GM12878 (cell line): ENCODE data around the gene MS4A6E. TPM values are rescaled to one million over a fixed set of nuclear protein-coding genes. Genes with fewer than 3 reads are reported as not detected.

ENCODE experiments used
- EP300 ChIP-seq, 2 experiments: fragments of 150-350 bp in 1 of 2; IDR thresholded peaks; 2 replicates each; pipeline ENCODE4 v1.6.1; 2011 to 2012; ENCODE audit warnings: low read depth in 2 of 2, low read length in 2 of 2, borderline replicate concordance in 1 of 2, improper control_type of control experiment in 1 of 2, inconsistent platforms in 1 of 2; ENCODE audit not compliant: control insufficient read depth in 1 of 2
- EZH2 ChIP-seq: IDR thresholded peaks from 2 replicates; pipeline ENCODE4 v1.6.1; 2012; ENCODE audit warnings: low read depth, mild to moderate bottlenecking, control low read depth, inconsistent platforms, low read length, borderline replicate concordance; ENCODE audit not compliant: control insufficient read depth
- HCFC1 ChIP-seq: fragments of 150-350 bp; IDR thresholded peaks from 2 replicates; pipeline ENCODE4 v1.6.1; 2014; ENCODE audit warnings: low read length
- IKZF1 ChIP-seq: fragments of 450-650 bp; conservative IDR thresholded peaks from 2 replicates; pipeline ENCODE4 v1.6.1; 2017; ENCODE audit warnings: antibody characterized with exemption, mild to moderate bottlenecking
- IRF4 ChIP-seq: IDR thresholded peaks from 2 replicates; pipeline ENCODE4 v1.6.1; 2011; ENCODE audit warnings: low read depth, low read length
- MAX ChIP-seq: IDR thresholded peaks from 2 replicates; pipeline ENCODE4 v1.6.1; 2012; ENCODE audit warnings: low read depth, low read length, improper control_type of control experiment
- MTA2 ChIP-seq: fragments of 450-650 bp; IDR thresholded peaks from 2 replicates; pipeline ENCODE4 v1.6.1; 2016; ENCODE audit warnings: low read depth, mild to moderate bottlenecking, moderate library complexity
- NFXL1 ChIP-seq: fragments of 450-650 bp; IDR thresholded peaks from 2 replicates; pipeline ENCODE4 v1.6.1; 2017; ENCODE audit warnings: antibody characterized with exemption, mild to moderate bottlenecking, borderline replicate concordance
- NRF1 ChIP-seq: conservative IDR thresholded peaks from 2 replicates; pipeline ENCODE4 v1.6.1; 2011; ENCODE audit warnings: mild to moderate bottlenecking, low read depth, low read length, improper control_type of control experiment
- PAX5 ChIP-seq: IDR thresholded peaks from 2 replicates; pipeline ENCODE4 v1.6.1; 2011; ENCODE audit warnings: low read depth, low read length, borderline replicate concordance
- POLR2AphosphoS2 ChIP-seq: IDR thresholded peaks from 2 replicates; pipeline ENCODE4 v1.6.1; 2011; ENCODE audit warnings: low read depth, mild to moderate bottlenecking, low read length, improper control_type of control experiment, moderate library complexity
- POLR2AphosphoS5 ChIP-seq: IDR thresholded peaks from 2 replicates; pipeline ENCODE4 v1.6.1; 2011; ENCODE audit warnings: mild to moderate bottlenecking, low read length, inconsistent platforms
- POU2F2 ChIP-seq: IDR thresholded peaks from 3 replicates; pipeline ENCODE4 v1.6.1; 2011; ENCODE audit warnings: low read depth, mild to moderate bottlenecking, low read length, borderline replicate concordance
- RCOR1 ChIP-seq: conservative IDR thresholded peaks from 2 replicates; pipeline ENCODE4 v1.6.1; 2012; ENCODE audit warnings: low read depth, low read length, improper control_type of control experiment
- RELA ChIP-seq: fragments of 450-650 bp; IDR thresholded peaks from 2 replicates; pipeline ENCODE4 v1.8.0; 2014; ENCODE audit warnings: borderline replicate concordance; ENCODE audit not compliant: partially characterized antibody
- RELB ChIP-seq: fragments of 450-650 bp; IDR thresholded peaks from 2 replicates; pipeline ENCODE4 v1.6.1; 2017; ENCODE audit warnings: low read depth, mild to moderate bottlenecking, moderate library complexity
- RFX5 ChIP-seq: IDR thresholded peaks from 2 replicates; pipeline ENCODE4 v1.6.1; 2011; ENCODE audit warnings: low read depth, low read length, improper control_type of control experiment
- SIX5 ChIP-seq: IDR thresholded peaks from 2 replicates; pipeline ENCODE4 v1.6.1; 2011; ENCODE audit warnings: mild to moderate bottlenecking, low read depth, low read length, moderate library complexity; ENCODE audit not compliant: severe bottlenecking
- STAT3 ChIP-seq: IDR thresholded peaks from 2 replicates; pipeline ENCODE4 v1.6.1; 2011; ENCODE audit warnings: low read depth, low read length, improper control_type of control experiment
- TARDBP ChIP-seq: IDR thresholded peaks from 2 replicates; pipeline ENCODE4 v1.6.1; 2016; ENCODE audit warnings: borderline replicate concordance
- WRNIP1 ChIP-seq: IDR thresholded peaks from 2 replicates; pipeline ENCODE4 v1.6.1; 2011; ENCODE audit warnings: low read depth, low read length, improper control_type of control experiment, borderline replicate concordance
- ZBTB4 ChIP-seq: fragments of 450-650 bp; formaldehyde crosslinking; IDR thresholded peaks from 2 replicates; pipeline ENCODE4 v1.4.0; 2022; ENCODE audit warnings: mild to moderate bottlenecking, moderate library complexity
- ZNF622 ChIP-seq: fragments of 450-650 bp; IDR thresholded peaks from 2 replicates; pipeline ENCODE4 v1.6.1; 2017; ENCODE audit warnings: mild to moderate bottlenecking, inconsistent platforms
- polyA plus RNA-seq, 11 experiments: library from polyadenylated mRNA; depleted of rRNA in 4 of 11; unstranded in 6 of 11; stranded (reverse) in 5 of 11; fragments of >200 nt; fragmentation: Nextera tagmentation in 4 of 11; fragmentation: Illumina TruSeq in 1 of 11; extraction: Ambion mirVana in 4 of 11; extraction: Trizol in 1 of 11; gene quantifications; 1 replicate in 1 of 11; 2 replicates in 10 of 11; pipeline versions ENCODE4 v1.2.1 to v1.2.3, GENCODE V29; 2011 to 2016; ENCODE audit warnings: inconsistent platforms in 2 of 11, missing spikeins in 2 of 11, low read depth in 1 of 11
- total RNA-seq, 4 experiments: library from RNA; depleted of rRNA in 3 of 4; stranded (reverse); fragments of >200 nt in 3 of 4; fragmentation: Illumina TruSeq in 1 of 4; extraction: Trizol in 1 of 4; gene quantifications; 2 replicates each; pipeline versions ENCODE4 v1.2.1 to v1.2.3, GENCODE V29; 2013 to 2021
- TF ChIP-seq, protein P1 (sequence below): IDR thresholded peaks from 2 replicates; pipeline ENCODE4 v1.6.1; 2011; ENCODE audit warnings: borderline replicate concordance, low read depth, mild to moderate bottlenecking, moderate library complexity, low read length; ENCODE audit not compliant: insufficient read depth, poor library complexity, severe bottlenecking

Gene MS4A6E
- total and polyA plus RNA-seq, 10 of the 15 experiments (the other 5 are each of a cell fraction or from before 2014, with no cell fraction given): 0.14 to 0.86 (median 0.47) TPM; not detected in 5

DNA sequence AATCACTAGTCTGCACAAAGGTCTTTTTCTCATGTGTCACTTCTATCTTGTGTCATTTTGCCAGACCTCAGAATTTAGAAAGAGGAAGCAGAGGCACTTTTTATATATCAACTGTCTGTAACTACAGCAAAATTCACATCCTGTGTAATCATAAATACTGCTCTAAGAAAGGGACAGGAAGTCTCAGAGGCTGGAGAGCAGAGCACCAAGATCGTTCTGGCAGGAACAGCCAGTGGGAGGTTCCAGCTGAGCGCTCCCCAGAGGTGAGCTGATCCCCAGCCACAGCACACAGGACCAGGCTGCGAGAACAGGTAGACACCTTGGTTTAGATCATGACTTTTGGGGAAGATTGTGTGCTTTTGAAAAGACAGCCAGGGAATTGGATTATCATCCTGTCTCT, 51.3 kb downstream of the MS4A6E start, which contains the start of gene MS4A7 (continued):
- TF ChIP-seq RFX5 (no peak), POLR2AphosphoS2 (0 out of 2 replicates have a peak, but pooled peaks have one; percentile 34), IRF4 (no peak), MTA2 (peak; percentile 19; the same call in 1 of the 2 replicates), RELB (peak; percentile 63; the same call in 1 of the 2 replicates), NRF1 (no peak), TARDBP (no peak), RCOR1 (no peak), RELA (no peak), MAX (no peak), ZBTB4 (CRISPR knock-in tag) (no peak), WRNIP1 (no peak), STAT3 (0 out of 2 replicates have a peak, but pooled peaks have one; percentile 44), EZH2 (no peak), EP300 (IDR thresholded peaks at IDR 0.05; ENCODE audit: borderline replicate concordance in 1 of 2, control insufficient read depth in 1 of 2, low read depth in 2 of 2, low read length in 2 of 2) (peak; percentile 27 to 49; a peak in 2 of 4 replicates), HCFC1 (no peak), SIX5 (no peak), IKZF1 (peak; percentile 69), POU2F2 (peak; percentile 63; the same call in 1 of the 3 replicates), POLR2AphosphoS5 (peak; percentile 88), ZNF622 (no peak), PAX5 (peak; percentile 97), NFXL1 (no peak)
- TF ChIP-seq, protein P1, sequence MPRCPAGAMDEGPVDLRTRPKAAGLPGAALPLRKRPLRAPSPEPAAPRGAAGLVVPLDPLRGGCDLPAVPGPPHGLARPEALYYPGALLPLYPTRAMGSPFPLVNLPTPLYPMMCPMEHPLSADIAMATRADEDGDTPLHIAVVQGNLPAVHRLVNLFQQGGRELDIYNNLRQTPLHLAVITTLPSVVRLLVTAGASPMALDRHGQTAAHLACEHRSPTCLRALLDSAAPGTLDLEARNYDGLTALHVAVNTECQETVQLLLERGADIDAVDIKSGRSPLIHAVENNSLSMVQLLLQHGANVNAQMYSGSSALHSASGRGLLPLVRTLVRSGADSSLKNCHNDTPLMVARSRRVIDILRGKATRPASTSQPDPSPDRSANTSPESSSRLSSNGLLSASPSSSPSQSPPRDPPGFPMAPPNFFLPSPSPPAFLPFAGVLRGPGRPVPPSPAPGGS: peak; percentile 26
